ENCODE measurements around the gene EXOG. TPM values are rescaled to one million over a fixed set of nuclear protein-coding genes. Genes with fewer than 3 reads are reported as not detected.

The EXOG gene
- total RNA-seq, 1 experiment from 2014 or later: 8.3 TPM

DNA sequence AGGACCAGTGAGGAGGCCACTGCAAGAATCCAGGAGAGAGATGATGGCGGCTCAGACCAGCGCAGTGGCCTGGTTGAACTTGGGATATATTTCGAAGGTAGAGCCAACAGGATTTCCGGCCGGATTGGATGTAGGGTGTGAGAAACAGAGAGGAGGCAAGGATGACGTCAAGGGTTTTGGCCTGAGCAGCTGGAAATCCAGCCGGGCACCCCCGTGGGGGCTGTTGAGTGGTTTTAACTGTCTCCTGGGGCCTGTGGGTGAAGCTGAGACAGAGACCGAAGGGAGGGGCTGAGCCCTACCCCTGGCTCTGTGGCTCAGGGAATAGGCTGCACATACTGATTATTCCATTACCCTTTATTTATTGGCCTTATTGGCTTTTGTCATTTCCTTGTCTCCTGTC, 45.7 kb downstream of the EXOG start:
- no peaks in the 10 kb centered on the region for H3K79me2 ChIP-seq (ENCODE audit: insufficient read depth, low read length)
- H3K9me2 ChIP-seq (ENCODE audit: insufficient read depth): no peaks in the 10 kb centered on the region
- H3K4me3 ChIP-seq (replicated peaks in 1 of 2; ENCODE audit: low read depth in 1 of 2, low read length in 2 of 2): no peak overlapping the region
- H3K9ac ChIP-seq (ENCODE audit: low read length): no peak overlapping the region
- ATAC-seq: no peak
- no peak overlapping the region for H2AFZ ChIP-seq (ENCODE audit: low read depth, low read length, poor library complexity, severe bottlenecking)
- no peak overlapping the region for H3K27ac ChIP-seq (ENCODE audit: low read depth, low read length)
- ChIA-PET POLR2A (no interaction called here), RAD21 (ENCODE audit: low non-redundant PET in 1 of 2, low total read pairs in 2 of 2, uncharacterized antibody in 2 of 2, unreplicated experiment in 2 of 2) (no interaction called here), CTCF (no interaction called here)
- H4K20me1 ChIP-seq (ENCODE audit: insufficient read depth): no peaks in the 10 kb centered on the region
- H3K27me3 ChIP-seq (ENCODE audit: insufficient read depth, low read length): no peaks in the 10 kb centered on the region
- H3K9me3 ChIP-seq (ENCODE audit: control insufficient read depth in 1 of 2, insufficient read depth in 1 of 2, low read depth in 1 of 2, low read length in 2 of 2): no peaks in the 10 kb centered on the region
- no peaks in the 10 kb centered on the region for H3K4me1 ChIP-seq (ENCODE audit: control insufficient read depth in 1 of 2, insufficient read depth in 2 of 2, low read length in 2 of 2)
- no peak overlapping the region for H3K4me2 ChIP-seq (ENCODE audit: low read length)
- H3K36me3 ChIP-seq (ENCODE audit: control insufficient read depth in 1 of 2, insufficient read depth in 2 of 2, low read length in 2 of 2): no peaks in the 10 kb centered on the region
- TF ChIP-seq FOSL1 (IDR thresholded peaks at IDR 0.05; ENCODE audit: low read depth) (no peak), POLR2A (IDR thresholded peaks at IDR 0.05; ENCODE audit: borderline replicate concordance, extremely low read depth, insufficient read depth, insufficient read length) (no peak), ELF1 (IDR thresholded peaks at IDR 0.05; ENCODE audit: borderline replicate concordance, low read depth) (no peak), TCF7L2 (IDR thresholded peaks at IDR 0.05; ENCODE audit: borderline replicate concordance, extremely low read depth, insufficient read depth, insufficient read length) (no peak), CEBPB (IDR thresholded peaks at IDR 0.05; ENCODE audit: low read depth) (no peak)
- intact Hi-C loops (cut with micrococcal nuclease): no loop called here
- no TSS peak for BruUV-seq (replicated peaks)
- DNase-seq (ENCODE audit: low read depth, low spot score): no peak

DNA sequence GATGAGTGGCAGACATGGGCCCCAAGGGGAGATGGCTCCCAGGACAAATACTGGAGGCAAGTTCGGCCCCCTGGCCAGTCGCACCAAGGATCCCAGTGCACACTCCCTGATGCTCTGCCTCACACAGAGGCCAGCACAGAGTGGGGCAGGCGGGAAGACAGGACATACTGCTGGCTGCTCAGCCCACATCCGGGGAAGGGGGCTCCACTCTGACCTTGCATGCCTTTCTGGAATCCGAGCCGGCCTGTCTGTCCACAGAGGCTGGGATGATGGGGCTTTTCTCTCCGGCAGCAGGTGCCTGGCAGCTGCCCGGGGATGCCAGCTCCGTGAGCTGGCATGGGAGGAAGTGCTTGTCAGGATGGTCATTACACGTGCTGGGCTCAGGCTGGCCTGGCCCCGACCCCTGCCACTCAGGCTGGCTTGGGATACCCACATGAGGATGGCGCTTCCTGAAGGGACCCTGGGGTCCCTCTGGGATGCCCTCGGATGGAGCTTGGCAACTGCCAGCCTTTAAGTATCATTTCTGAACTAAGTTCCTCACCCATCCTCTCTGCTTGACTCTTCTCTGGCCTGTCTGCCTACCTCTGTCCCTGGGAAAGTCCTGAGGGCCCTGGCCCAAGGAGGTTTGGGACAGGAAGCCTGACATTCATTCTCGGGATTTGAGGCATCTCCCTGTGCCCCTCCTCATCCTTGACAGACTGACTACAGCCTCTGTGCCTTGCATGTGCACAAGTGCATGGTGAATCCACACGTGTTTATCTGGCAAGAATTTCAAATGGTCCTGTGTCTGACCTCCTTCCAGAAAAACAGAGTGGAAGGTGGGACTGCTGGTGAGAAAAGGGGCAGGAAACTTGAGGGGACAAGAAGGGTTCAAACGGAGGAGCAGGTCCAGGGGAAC, 46.5 kb downstream of the EXOG start:
- DNase-seq (ENCODE audit: low read depth, low spot score): no peak
- intact Hi-C loops (cut with micrococcal nuclease): no loop called here
- Histone ChIP-seq H3K27ac (ENCODE audit: low read depth, low read length) (no peak overlapping the region), H3K9me2 (ENCODE audit: insufficient read depth) (no peaks in the 10 kb centered on the region), H2AFZ (ENCODE audit: low read depth, low read length, poor library complexity, severe bottlenecking) (no peak overlapping the region), H3K36me3 (ENCODE audit: control insufficient read depth in 1 of 2, insufficient read depth in 2 of 2, low read length in 2 of 2) (no peaks in the 10 kb centered on the region), H3K9me3 (ENCODE audit: control insufficient read depth in 1 of 2, insufficient read depth in 1 of 2, low read depth in 1 of 2, low read length in 2 of 2) (no peaks in the 10 kb centered on the region), H3K4me2 (ENCODE audit: low read length) (no peak overlapping the region), H3K4me1 (ENCODE audit: control insufficient read depth in 1 of 2, insufficient read depth in 2 of 2, low read length in 2 of 2) (no peaks in the 10 kb centered on the region), H4K20me1 (ENCODE audit: insufficient read depth) (no peaks in the 10 kb centered on the region), H3K79me2 (ENCODE audit: insufficient read depth, low read length) (no peaks in the 10 kb centered on the region), H3K4me3 (replicated peaks in 1 of 2; ENCODE audit: low read depth in 1 of 2, low read length in 2 of 2) (no peak overlapping the region), H3K9ac (ENCODE audit: low read length) (no peak overlapping the region), H3K27me3 (ENCODE audit: insufficient read depth, low read length) (no peaks in the 10 kb centered on the region)
- RAD21 ChIA-PET (ENCODE audit: low non-redundant PET in 1 of 2, low total read pairs in 2 of 2, uncharacterized antibody in 2 of 2, unreplicated experiment in 2 of 2): no interaction called here
- POLR2A ChIA-PET: no interaction called here
- no peak for ATAC-seq
- CTCF ChIA-PET: interaction anchor here (1.7 kb wide), 1 partner anchor 21 kb away, joined by 5 read pairs; no protein-coding TSS in a partner anchor
- no TSS peak for BruUV-seq (replicated peaks)
- no peak for TF ChIP-seq ZNF274 (IDR thresholded peaks at IDR 0.05; ENCODE audit: low read depth, low read length)
- TF ChIP-seq SP1 (IDR thresholded peaks at IDR 0.05; ENCODE audit: low read depth): no peak
- TF ChIP-seq SIN3A (IDR thresholded peaks at IDR 0.05; ENCODE audit: low read depth): no peak
- no peak for TF ChIP-seq FOSL1 (IDR thresholded peaks at IDR 0.05; ENCODE audit: low read depth)
- TF ChIP-seq TCF7L2 (IDR thresholded peaks at IDR 0.05; ENCODE audit: borderline replicate concordance, extremely low read depth, insufficient read depth, insufficient read length): no peak
- no peak for TF ChIP-seq POLR2AphosphoS5 (IDR thresholded peaks at IDR 0.05; ENCODE audit: low read depth, low read length)
- TF ChIP-seq, protein P1, sequence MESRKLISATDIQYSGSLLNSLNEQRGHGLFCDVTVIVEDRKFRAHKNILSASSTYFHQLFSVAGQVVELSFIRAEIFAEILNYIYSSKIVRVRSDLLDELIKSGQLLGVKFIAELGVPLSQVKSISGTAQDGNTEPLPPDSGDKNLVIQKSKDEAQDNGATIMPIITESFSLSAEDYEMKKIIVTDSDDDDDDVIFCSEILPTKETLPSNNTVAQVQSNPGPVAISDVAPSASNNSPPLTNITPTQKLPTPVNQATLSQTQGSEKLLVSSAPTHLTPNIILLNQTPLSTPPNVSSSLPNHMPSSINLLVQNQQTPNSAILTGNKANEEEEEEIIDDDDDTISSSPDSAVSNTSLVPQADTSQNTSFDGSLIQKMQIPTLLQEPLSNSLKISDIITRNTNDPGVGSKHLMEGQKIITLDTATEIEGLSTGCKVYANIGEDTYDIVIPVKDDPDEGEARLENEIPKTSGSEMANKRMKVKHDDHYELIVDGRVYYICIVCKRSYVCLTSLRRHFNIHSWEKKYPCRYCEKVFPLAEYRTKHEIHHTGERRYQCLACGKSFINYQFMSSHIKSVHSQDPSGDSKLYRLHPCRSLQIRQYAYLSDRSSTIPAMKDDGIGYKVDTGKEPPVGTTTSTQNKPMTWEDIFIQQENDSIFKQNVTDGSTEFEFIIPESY (IDR thresholded peaks at IDR 0.05; ENCODE audit: extremely low read depth, insufficient replicate concordance, low read length): no peak
- TF ChIP-seq, protein P2, sequence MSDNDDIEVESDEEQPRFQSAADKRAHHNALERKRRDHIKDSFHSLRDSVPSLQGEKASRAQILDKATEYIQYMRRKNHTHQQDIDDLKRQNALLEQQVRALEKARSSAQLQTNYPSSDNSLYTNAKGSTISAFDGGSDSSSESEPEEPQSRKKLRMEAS (IDR thresholded peaks at IDR 0.05): no peak
- TF ChIP-seq, protein P3, sequence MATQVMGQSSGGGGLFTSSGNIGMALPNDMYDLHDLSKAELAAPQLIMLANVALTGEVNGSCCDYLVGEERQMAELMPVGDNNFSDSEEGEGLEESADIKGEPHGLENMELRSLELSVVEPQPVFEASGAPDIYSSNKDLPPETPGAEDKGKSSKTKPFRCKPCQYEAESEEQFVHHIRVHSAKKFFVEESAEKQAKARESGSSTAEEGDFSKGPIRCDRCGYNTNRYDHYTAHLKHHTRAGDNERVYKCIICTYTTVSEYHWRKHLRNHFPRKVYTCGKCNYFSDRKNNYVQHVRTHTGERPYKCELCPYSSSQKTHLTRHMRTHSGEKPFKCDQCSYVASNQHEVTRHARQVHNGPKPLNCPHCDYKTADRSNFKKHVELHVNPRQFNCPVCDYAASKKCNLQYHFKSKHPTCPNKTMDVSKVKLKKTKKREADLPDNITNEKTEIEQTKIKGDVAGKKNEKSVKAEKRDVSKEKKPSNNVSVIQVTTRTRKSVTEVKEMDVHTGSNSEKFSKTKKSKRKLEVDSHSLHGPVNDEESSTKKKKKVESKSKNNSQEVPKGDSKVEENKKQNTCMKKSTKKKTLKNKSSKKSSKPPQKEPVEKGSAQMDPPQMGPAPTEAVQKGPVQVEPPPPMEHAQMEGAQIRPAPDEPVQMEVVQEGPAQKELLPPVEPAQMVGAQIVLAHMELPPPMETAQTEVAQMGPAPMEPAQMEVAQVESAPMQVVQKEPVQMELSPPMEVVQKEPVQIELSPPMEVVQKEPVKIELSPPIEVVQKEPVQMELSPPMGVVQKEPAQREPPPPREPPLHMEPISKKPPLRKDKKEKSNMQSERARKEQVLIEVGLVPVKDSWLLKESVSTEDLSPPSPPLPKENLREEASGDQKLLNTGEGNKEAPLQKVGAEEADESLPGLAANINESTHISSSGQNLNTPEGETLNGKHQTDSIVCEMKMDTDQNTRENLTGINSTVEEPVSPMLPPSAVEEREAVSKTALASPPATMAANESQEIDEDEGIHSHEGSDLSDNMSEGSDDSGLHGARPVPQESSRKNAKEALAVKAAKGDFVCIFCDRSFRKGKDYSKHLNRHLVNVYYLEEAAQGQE (IDR thresholded peaks at IDR 0.05; ENCODE audit: low read depth): no peak
- no peak for TF ChIP-seq EZH2 (IDR thresholded peaks at IDR 0.05)
- no peak for TF ChIP-seq SRF (IDR thresholded peaks at IDR 0.05; ENCODE audit: low read depth)
- TF ChIP-seq CEBPB (IDR thresholded peaks at IDR 0.05; ENCODE audit: low read depth): no peak
